ENCODE data around the gene TMEM138. TPM values are rescaled to one million over a fixed set of nuclear protein-coding genes. Genes with fewer than 3 reads are reported as not detected.
A peak's percentile ranks its signal among the peaks of the same experiment; 100 is the strongest.

The TMEM138 gene
- total and polyA plus RNA-seq, 2 of the 13 experiments (the other 11 are each of a cell fraction or from before 2014, with no cell fraction given), result 43.5 to 61.0 TPM

DNA sequence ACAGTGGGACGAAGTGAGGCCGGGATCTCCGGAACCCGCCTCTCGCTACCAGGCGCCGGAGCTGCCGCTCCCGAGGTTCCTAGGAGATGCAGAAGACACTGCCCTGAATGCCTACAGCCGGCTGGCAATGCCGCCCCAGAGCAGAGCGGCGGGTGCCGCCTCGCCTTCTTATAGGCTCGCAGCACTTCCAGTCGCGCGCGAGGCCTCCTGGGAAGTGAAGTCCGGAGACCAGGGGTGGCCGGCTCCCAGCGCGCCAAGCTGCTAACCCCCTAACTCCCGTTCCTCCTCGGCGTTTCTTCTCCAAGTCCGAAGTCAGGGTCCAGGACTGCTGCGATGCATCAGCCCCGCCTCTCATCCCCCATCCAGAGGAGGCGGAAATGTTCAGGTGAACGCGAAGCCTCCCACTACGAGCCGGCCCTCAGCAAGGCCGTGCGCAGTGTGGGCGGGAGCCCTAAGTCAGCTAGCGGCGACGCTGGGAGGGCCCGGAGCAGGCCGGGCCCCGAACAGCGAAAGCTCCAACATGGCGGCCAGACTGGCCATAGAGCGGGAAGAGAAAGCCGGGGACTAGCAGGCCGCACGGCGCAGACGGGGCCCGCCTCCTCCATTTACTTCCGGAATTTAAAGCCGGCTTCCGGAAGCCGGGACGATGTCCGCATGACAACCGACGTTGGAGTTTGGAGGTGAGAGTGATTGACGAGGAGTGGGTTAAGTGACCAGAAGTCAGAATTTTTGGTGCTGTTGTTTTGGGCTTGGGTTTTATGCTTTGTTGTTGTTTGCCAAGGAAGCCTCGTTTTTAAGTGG is at the start of gene TMEM138, which contains the start of gene CYB561A3 (continued):
- TF ChIP-seq, protein P1, sequence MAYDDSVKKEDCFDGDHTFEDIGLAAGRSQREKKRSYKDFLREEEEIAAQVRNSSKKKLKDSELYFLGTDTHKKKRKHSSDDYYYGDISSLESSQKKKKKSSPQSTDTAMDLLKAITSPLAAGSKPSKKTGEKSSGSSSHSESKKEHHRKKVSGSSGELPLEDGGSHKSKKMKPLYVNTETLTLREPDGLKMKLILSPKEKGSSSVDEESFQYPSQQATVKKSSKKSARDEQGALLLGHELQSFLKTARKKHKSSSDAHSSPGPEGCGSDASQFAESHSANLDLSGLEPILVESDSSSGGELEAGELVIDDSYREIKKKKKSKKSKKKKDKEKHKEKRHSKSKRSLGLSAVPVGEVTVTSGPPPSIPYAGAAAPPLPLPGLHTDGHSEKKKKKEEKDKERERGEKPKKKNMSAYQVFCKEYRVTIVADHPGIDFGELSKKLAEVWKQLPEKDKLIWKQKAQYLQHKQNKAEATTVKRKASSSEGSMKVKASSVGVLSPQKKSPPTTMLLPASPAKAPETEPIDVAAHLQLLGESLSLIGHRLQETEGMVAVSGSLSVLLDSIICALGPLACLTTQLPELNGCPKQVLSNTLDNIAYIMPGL (CRISPR knock-in tag; IDR thresholded peaks at IDR 0.05; ENCODE audit: borderline replicate concordance in 1 of 2, low read depth in 1 of 2), result peak; percentile 27 to 85; a peak in 2 of 4 replicates
- TF ChIP-seq RORA (CRISPR knock-in tag; IDR thresholded peaks at IDR 0.05), result no peak
- TF ChIP-seq ETV6 (CRISPR knock-in tag; conservative IDR thresholded peaks at IDR 0.05), result no peak; the same call in 1 of the 2 replicates
- peak; percentile 83; the same call in 1 of the 2 replicates for TF ChIP-seq ZNF547 (CRISPR knock-in tag; IDR thresholded peaks at IDR 0.05)
- no peak for TF ChIP-seq MAFF (IDR thresholded peaks at IDR 0.05; ENCODE audit: low read depth, low read length)
- TF ChIP-seq HOXA7 (CRISPR knock-in tag; IDR thresholded peaks at IDR 0.05), result no peak
- TF ChIP-seq, protein P2, sequence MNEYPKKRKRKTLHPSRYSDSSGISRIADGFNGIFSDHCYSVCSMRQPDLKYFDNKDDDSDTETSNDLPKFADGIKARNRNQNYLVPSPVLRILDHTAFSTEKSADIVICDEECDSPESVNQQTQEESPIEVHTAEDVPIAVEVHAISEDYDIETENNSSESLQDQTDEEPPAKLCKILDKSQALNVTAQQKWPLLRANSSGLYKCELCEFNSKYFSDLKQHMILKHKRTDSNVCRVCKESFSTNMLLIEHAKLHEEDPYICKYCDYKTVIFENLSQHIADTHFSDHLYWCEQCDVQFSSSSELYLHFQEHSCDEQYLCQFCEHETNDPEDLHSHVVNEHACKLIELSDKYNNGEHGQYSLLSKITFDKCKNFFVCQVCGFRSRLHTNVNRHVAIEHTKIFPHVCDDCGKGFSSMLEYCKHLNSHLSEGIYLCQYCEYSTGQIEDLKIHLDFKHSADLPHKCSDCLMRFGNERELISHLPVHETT (CRISPR knock-in tag; conservative IDR thresholded peaks at IDR 0.05), result peak; percentile 64; the same call in 1 of the 2 replicates
- peak; percentile 80 for TF ChIP-seq SIN3A (IDR thresholded peaks at IDR 0.05; ENCODE audit: borderline replicate concordance, low read depth, low read length)
- TF ChIP-seq MYNN (CRISPR knock-in tag; IDR thresholded peaks at IDR 0.05; ENCODE audit: low read depth), result peak; percentile 65; the same call in 1 of the 2 replicates
- TF ChIP-seq SETDB1 (CRISPR knock-in tag; IDR thresholded peaks at IDR 0.05; ENCODE audit: borderline replicate concordance), result no peak
- no peak for TF ChIP-seq ZC3H4 (CRISPR knock-in tag; IDR thresholded peaks at IDR 0.05; ENCODE audit: borderline replicate concordance)
- TF ChIP-seq ONECUT2 (CRISPR knock-in tag; IDR thresholded peaks at IDR 0.05), result no peak
- 0 out of 2 replicates have a peak, but pooled peaks have one; percentile 30 for TF ChIP-seq BHLHE40 (IDR thresholded peaks at IDR 0.05; ENCODE audit: low read length)
- TF ChIP-seq, protein P3, sequence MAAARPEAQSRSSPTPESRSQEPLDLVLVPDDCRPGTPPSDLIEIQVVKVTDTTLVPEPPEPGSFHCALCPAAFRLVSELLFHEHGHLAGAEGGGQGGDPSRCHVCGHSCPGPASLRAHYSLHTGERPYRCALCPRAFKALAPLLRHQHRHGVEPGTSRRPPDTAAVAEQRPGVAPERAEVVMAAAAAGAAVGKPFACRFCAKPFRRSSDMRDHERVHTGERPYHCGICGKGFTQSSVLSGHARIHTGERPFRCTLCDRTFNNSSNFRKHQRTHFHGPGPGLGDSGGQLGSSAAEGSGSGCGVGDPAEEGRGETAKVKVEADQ (CRISPR knock-in tag; IDR thresholded peaks at IDR 0.05; ENCODE audit: borderline replicate concordance), result peak; percentile 69
- TF ChIP-seq, protein P4, sequence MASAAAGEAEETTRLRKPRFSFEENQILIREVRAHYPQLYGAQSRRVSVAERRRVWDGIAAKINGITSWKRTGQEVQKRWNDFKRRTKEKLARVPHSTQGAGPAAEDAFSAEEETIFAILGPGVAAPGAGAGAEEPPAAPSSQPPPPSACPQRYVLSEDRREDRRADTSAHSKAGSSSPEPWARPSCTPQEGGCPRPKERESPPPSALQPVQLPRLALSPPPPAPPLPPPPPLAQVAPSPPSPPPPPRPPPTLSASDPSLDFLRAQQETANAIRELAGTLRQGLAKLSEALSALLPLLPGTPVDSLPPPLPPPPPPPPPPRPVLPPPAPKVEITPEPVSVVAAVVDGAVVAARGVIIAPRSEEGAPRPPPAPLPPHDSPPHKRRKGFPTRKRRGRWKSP (CRISPR knock-in tag; IDR thresholded peaks at IDR 0.05), result peak; percentile 23; the same call in 1 of the 2 replicates
- TF ChIP-seq, protein P5, sequence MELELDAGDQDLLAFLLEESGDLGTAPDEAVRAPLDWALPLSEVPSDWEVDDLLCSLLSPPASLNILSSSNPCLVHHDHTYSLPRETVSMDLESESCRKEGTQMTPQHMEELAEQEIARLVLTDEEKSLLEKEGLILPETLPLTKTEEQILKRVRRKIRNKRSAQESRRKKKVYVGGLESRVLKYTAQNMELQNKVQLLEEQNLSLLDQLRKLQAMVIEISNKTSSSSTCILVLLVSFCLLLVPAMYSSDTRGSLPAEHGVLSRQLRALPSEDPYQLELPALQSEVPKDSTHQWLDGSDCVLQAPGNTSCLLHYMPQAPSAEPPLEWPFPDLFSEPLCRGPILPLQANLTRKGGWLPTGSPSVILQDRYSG (CRISPR knock-in tag; IDR thresholded peaks at IDR 0.05), result 0 out of 2 replicates have a peak, but pooled peaks have one; percentile 48
- TF ChIP-seq ZNF253 (CRISPR knock-in tag; IDR thresholded peaks at IDR 0.05; ENCODE audit: borderline replicate concordance), result peak; percentile 75; the same call in 1 of the 2 replicates
- TF ChIP-seq ZSCAN30 (CRISPR knock-in tag; IDR thresholded peaks at IDR 0.05), result no peak
- TF ChIP-seq, protein P6, sequence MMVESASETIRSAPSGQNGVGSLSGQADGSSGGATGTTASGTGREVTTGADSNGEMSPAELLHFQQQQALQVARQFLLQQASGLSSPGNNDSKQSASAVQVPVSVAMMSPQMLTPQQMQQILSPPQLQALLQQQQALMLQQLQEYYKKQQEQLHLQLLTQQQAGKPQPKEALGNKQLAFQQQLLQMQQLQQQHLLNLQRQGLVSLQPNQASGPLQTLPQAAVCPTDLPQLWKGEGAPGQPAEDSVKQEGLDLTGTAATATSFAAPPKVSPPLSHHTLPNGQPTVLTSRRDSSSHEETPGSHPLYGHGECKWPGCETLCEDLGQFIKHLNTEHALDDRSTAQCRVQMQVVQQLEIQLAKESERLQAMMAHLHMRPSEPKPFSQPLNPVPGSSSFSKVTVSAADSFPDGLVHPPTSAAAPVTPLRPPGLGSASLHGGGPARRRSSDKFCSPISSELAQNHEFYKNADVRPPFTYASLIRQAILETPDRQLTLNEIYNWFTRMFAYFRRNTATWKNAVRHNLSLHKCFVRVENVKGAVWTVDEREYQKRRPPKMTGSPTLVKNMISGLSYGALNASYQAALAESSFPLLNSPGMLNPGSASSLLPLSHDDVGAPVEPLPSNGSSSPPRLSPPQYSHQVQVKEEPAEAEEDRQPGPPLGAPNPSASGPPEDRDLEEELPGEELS (CRISPR knock-in tag; IDR thresholded peaks at IDR 0.05), result no peak
- no peak for TF ChIP-seq ZNF484 (CRISPR knock-in tag; IDR thresholded peaks at IDR 0.05; ENCODE audit: borderline replicate concordance, low read depth)
